ENCODE results near the gene GLMN. TPM values are rescaled to one million over a fixed set of nuclear protein-coding genes. Genes with fewer than 3 reads are reported as not detected.

Gene GLMN
- total RNA-seq, 1 experiment from 2014 or later: 23.6 TPM

- H3K9ac ChIP-seq (ENCODE audit: extremely low read depth, insufficient read length, low read length): no peak overlapping the region
- H3K27me3 ChIP-seq (ENCODE audit: insufficient read depth, low read length): no peaks in the 10 kb centered on the region
- no peak overlapping the region for H2AK5ac ChIP-seq (ENCODE audit: insufficient read length, low read length)
- peaks cover 0 to 15% (median 10%) of the 10 kb centered on the region in 3 experiments; a peak in 4 of 7 replicates for H3K36me3 Mint-ChIP-seq (ENCODE audit: insufficient read depth in 1 of 3, low read depth in 3 of 3)
- no peak overlapping the region for H3K27ac ChIP-seq (ENCODE audit: insufficient read length, low read depth, low read length)
- no peak overlapping the region for H3T11ph ChIP-seq (ENCODE audit: low read length)
- no peak overlapping the region for H3K4ac ChIP-seq (ENCODE audit: low read depth, low read length)
- no peaks in the 10 kb centered on the region for H3K79me1 ChIP-seq (ENCODE audit: insufficient read depth, low read depth, low read length, poor library complexity, severe bottlenecking)
- H4K5ac ChIP-seq (ENCODE audit: insufficient read length, low read depth, low read length): no peak overlapping the region
- H3K23me2 ChIP-seq (ENCODE audit: insufficient read length, low read depth, low read length, poor library complexity, severe bottlenecking): no peaks in the 10 kb centered on the region
- H2BK15ac ChIP-seq (ENCODE audit: low read depth, low read length): no peak overlapping the region
- H3K9me3 Mint-ChIP-seq: no peaks in the 10 kb centered on the region
- no peak overlapping the region for H3K56ac ChIP-seq (ENCODE audit: insufficient read length, low read depth, low read length)
- no peak overlapping the region for H2BK120ac ChIP-seq (ENCODE audit: low read depth, low read length, poor library complexity, severe bottlenecking)
- no peak overlapping the region for H4K91ac ChIP-seq (ENCODE audit: insufficient read length, low read depth, low read length)
- no peak overlapping the region for H3K18ac ChIP-seq (ENCODE audit: insufficient read length, low read depth, low read length)
- no peak overlapping the region for H2BK12ac ChIP-seq (ENCODE audit: insufficient read length, low read depth, low read length)
- H3K14ac ChIP-seq (ENCODE audit: insufficient read depth, low read length): no peak overlapping the region
- H3K27ac Mint-ChIP-seq: no peak overlapping the region
- no peaks in the 10 kb centered on the region for H3K4me1 ChIP-seq (ENCODE audit: insufficient read depth, low read length)
- no peaks in the 10 kb centered on the region for H3K27me3 Mint-ChIP-seq (ENCODE audit: low read depth)
- no peaks in the 10 kb centered on the region for H3K9me3 ChIP-seq (ENCODE audit: control insufficient read depth, low read depth, low read length)
- H2BK20ac ChIP-seq (ENCODE audit: low read depth, low read length, poor library complexity, severe bottlenecking): no peak overlapping the region
- H2AFZ ChIP-seq (ENCODE audit: low read length): no peak overlapping the region
- no peak overlapping the region for H3K4me3 Mint-ChIP-seq
- no peak overlapping the region for H3K23ac ChIP-seq (ENCODE audit: insufficient read length, low read depth, low read length)
- no CpG with 5 or more reads among the region's 1 CpG for WGBS (ENCODE audit: extremely low coverage, insufficient read length, low lambda C conversion rate)
- H2BK5ac ChIP-seq (ENCODE audit: insufficient read length, low read length): no peak overlapping the region
- no peaks in the 10 kb centered on the region for H3K4me1 Mint-ChIP-seq
- no peak for DNase-seq
- TF ChIP-seq CTCF (conservative IDR thresholded peaks at IDR 0.05): no peak
- H3K79me2 ChIP-seq (ENCODE audit: insufficient read depth, low read length): no peaks in the 10 kb centered on the region
- H4K8ac ChIP-seq (replicated peaks; ENCODE audit: insufficient read length, low read depth, low read length): no peak overlapping the region
- no peaks in the 10 kb centered on the region for H4K20me1 ChIP-seq (ENCODE audit: control insufficient read depth, insufficient read depth, insufficient read length)
- no peak overlapping the region for H3K4me2 ChIP-seq (ENCODE audit: insufficient read depth, insufficient read length, low read length)
These were observed 41.4 kb upstream of the GLMN start for GRCh38 chr1:92340154-92340553.
